ENCODE data around the gene UTF1.

UTF1 gene

DNA sequence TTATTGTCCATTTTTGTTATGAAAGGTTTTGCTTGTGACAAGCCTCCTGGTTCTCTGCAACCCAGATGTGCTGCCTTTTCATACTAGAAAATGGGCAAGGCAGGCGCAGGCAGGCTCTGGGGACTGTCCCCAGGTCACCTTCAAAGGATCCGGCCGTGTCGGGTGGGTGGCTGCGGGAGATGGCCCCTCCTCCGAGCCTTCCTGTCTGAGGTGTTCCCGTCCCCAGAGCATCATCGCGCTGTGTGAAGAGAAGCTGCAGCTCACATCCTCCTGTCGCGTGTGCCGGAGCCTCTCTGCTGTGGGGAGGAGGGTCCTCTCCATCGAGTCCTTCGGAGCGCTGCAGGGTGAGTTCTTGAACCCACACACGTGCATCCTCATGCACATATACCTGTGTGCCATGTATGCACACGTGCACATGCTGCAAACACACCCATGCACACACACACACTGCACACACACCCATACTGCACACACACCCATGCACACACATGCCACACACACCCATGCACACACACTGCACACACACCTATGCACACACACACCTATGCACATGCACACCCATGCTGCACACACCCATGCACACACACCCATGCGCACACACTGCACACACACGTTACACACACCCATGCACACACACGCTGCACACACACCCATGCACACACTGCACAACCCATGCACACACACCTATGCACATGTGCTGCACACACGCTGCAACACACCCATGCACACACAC lies 46.2 kb upstream of the UTF1 start:
- Histone ChIP-seq H3K9ac (ENCODE audit: low read length) (no peak overlapping the region), H3K27ac (ENCODE audit: low read length) (no peak overlapping the region), H3K79me2 (ENCODE audit: low read length) (no peaks in the 10 kb centered on the region), H3K4me3 (ENCODE audit: low read length) (no peak overlapping the region), H3K9me3 (ENCODE audit: insufficient read depth, low read length) (no peaks in the 10 kb centered on the region), H3K4me1 (ENCODE audit: low read length) (no peaks in the 10 kb centered on the region), H2AFZ (ENCODE audit: low read depth, low read length) (no peak overlapping the region), H3K4me2 (ENCODE audit: low read length) (no peak overlapping the region), H3K27me3 (ENCODE audit: low read depth, low read length) (no peaks in the 10 kb centered on the region), H3K36me3 (replicated peaks; ENCODE audit: low read depth, low read length) (no peaks in the 10 kb centered on the region), H4K20me1 (ENCODE audit: insufficient read depth, low read length) (no peaks in the 10 kb centered on the region)
- TF ChIP-seq, protein P1, sequence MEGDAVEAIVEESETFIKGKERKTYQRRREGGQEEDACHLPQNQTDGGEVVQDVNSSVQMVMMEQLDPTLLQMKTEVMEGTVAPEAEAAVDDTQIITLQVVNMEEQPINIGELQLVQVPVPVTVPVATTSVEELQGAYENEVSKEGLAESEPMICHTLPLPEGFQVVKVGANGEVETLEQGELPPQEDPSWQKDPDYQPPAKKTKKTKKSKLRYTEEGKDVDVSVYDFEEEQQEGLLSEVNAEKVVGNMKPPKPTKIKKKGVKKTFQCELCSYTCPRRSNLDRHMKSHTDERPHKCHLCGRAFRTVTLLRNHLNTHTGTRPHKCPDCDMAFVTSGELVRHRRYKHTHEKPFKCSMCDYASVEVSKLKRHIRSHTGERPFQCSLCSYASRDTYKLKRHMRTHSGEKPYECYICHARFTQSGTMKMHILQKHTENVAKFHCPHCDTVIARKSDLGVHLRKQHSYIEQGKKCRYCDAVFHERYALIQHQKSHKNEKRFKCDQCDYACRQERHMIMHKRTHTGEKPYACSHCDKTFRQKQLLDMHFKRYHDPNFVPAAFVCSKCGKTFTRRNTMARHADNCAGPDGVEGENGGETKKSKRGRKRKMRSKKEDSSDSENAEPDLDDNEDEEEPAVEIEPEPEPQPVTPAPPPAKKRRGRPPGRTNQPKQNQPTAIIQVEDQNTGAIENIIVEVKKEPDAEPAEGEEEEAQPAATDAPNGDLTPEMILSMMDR (IDR thresholded peaks at IDR 0.05; ENCODE audit: low read depth, low read length) = no peak
- no peak for TF ChIP-seq EZH2phosphoT487 (IDR thresholded peaks at IDR 0.05; ENCODE audit: low read depth)

DNA sequence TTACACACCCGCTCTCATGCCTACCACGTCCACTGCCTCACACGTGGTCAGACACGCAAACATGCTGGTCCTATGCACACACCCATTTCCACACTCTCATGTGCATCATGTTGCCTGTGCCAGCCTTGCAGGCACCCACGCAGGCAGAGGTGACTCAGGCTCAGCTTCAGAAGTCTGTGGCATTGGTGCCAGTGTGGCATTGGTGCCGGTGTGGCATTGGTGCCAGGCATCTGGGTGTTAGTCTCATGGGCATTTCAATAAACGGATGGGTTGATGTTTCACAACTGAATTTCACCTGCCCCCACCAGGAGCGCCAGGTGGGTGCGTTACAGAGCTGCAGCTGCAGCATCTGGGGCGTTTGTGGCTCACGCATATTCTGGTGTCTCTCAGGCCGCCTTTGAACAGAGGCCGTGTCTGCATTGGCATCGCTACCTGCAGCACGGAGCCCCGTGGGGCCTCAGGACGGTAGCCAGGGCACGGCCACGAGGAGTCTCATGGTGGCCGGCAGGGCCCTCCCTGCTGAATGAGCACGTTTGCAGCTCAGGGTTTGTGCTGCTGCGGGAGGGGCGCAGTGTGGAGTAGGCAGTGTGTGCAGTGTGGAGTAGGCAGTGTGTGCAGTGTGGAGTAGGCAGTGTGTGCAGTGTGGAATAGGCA lies 45.3 kb upstream of the UTF1 start:
- H3K36me3 ChIP-seq (replicated peaks; ENCODE audit: low read depth, low read length) = no peaks in the 10 kb centered on the region
- no peak overlapping the region for H3K4me3 ChIP-seq (ENCODE audit: low read length)
- no peaks in the 10 kb centered on the region for H3K9me3 ChIP-seq (ENCODE audit: insufficient read depth, low read length)
- H3K27me3 ChIP-seq (ENCODE audit: low read depth, low read length) = no peaks in the 10 kb centered on the region
- no peak overlapping the region for H2AFZ ChIP-seq (ENCODE audit: low read depth, low read length)
- no peaks in the 10 kb centered on the region for H3K79me2 ChIP-seq (ENCODE audit: low read length)
- H3K4me2 ChIP-seq (ENCODE audit: low read length) = no peak overlapping the region
- no peak overlapping the region for H3K9ac ChIP-seq (ENCODE audit: low read length)
- no peaks in the 10 kb centered on the region for H4K20me1 ChIP-seq (ENCODE audit: insufficient read depth, low read length)
- no peak overlapping the region for H3K27ac ChIP-seq (ENCODE audit: low read length)
- no peaks in the 10 kb centered on the region for H3K4me1 ChIP-seq (ENCODE audit: low read length)
- TF ChIP-seq, protein P1 (IDR thresholded peaks at IDR 0.05; ENCODE audit: low read depth, low read length) = no peak
- no peak for TF ChIP-seq EZH2phosphoT487 (IDR thresholded peaks at IDR 0.05; ENCODE audit: low read depth)

DNA sequence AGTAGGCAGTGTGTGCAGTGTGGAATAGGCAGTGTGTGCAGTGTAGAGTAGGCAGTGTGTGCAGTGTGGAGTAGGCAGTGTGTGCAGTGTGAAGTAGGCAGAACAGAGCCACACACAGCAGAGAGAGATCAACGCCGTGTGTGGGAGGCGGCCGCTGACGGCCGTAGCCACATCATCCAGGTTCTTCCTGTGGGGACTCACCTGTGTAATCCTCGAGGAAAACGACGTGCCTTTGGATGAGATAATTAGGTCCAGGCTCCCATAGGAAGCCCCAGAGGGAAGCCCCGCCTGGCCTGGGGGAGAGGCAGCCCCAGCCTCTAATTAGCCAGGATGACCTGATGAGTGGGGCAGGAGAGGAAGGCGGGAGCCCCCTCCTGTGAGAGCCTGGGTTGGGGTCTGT lies 44.6 kb upstream of the UTF1 start:
- H3K79me2 ChIP-seq (ENCODE audit: low read length) = no peaks in the 10 kb centered on the region
- no peak overlapping the region for H3K4me3 ChIP-seq (ENCODE audit: low read length)
- H3K4me2 ChIP-seq (ENCODE audit: low read length) = no peak overlapping the region
- H3K9ac ChIP-seq (ENCODE audit: low read length) = no peak overlapping the region
- no peaks in the 10 kb centered on the region for H4K20me1 ChIP-seq (ENCODE audit: insufficient read depth, low read length)
- no peaks in the 10 kb centered on the region for H3K36me3 ChIP-seq (replicated peaks; ENCODE audit: low read depth, low read length)
- no peak overlapping the region for H3K27ac ChIP-seq (ENCODE audit: low read length)
- no peaks in the 10 kb centered on the region for H3K27me3 ChIP-seq (ENCODE audit: low read depth, low read length)
- TF ChIP-seq EZH2phosphoT487 (IDR thresholded peaks at IDR 0.05; ENCODE audit: low read depth) = no peak
- TF ChIP-seq, protein P1 (IDR thresholded peaks at IDR 0.05; ENCODE audit: low read depth, low read length) = no peak
- H3K9me3 ChIP-seq (ENCODE audit: insufficient read depth, low read length) = no peaks in the 10 kb centered on the region
- no peak overlapping the region for H2AFZ ChIP-seq (ENCODE audit: low read depth, low read length)
- no peaks in the 10 kb centered on the region for H3K4me1 ChIP-seq (ENCODE audit: low read length)

DNA sequence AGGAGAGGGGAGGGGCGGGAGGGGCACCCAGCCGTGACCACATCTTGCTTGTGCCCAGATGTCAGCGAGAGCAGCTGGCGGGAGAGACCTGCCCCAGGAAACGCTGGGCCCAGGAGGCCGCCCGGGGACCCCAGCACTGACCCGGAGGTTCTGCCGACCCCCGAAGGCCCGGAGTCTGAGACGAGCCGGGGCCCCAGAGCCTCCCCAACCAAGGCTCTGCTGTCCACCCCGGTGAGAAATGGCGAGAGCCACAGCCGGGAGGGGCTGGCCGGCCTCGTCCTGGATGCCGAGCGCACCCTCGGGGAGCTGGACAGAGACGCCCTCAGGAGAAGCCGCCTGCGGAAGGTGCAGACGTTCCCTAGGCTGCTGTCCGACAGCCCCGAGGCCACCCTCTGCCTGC lies 44.1 kb upstream of the UTF1 start:
- H3K27ac ChIP-seq (ENCODE audit: low read length) = no peak overlapping the region
- H4K20me1 ChIP-seq (ENCODE audit: insufficient read depth, low read length) = no peaks in the 10 kb centered on the region
- H3K9ac ChIP-seq (ENCODE audit: low read length) = no peak overlapping the region
- H3K79me2 ChIP-seq (ENCODE audit: low read length) = no peaks in the 10 kb centered on the region
- no peaks in the 10 kb centered on the region for H3K9me3 ChIP-seq (ENCODE audit: insufficient read depth, low read length)
- H3K4me1 ChIP-seq (ENCODE audit: low read length) = no peaks in the 10 kb centered on the region
- no peaks in the 10 kb centered on the region for H3K27me3 ChIP-seq (ENCODE audit: low read depth, low read length)
- no peak overlapping the region for H2AFZ ChIP-seq (ENCODE audit: low read depth, low read length)
- no peak overlapping the region for H3K4me3 ChIP-seq (ENCODE audit: low read length)
- no peaks in the 10 kb centered on the region for H3K36me3 ChIP-seq (replicated peaks; ENCODE audit: low read depth, low read length)
- TF ChIP-seq, protein P1 (IDR thresholded peaks at IDR 0.05; ENCODE audit: low read depth, low read length) = no peak
- no peak for TF ChIP-seq EZH2phosphoT487 (IDR thresholded peaks at IDR 0.05; ENCODE audit: low read depth)
- no peak overlapping the region for H3K4me2 ChIP-seq (ENCODE audit: low read length)
